GM12872 (cell line): Measurements from ENCODE around the gene RNF144B.

ENCODE experiments used
- TF ChIP-seq, protein P1 (sequence below): IDR thresholded peaks from 3 replicates; pipeline ENCODE4 v1.5.1; 2011; ENCODE audit warnings: low read depth, mild to moderate bottlenecking, low read length, moderate library complexity; ENCODE audit not compliant: insufficient read depth

The RNF144B gene

DNA sequence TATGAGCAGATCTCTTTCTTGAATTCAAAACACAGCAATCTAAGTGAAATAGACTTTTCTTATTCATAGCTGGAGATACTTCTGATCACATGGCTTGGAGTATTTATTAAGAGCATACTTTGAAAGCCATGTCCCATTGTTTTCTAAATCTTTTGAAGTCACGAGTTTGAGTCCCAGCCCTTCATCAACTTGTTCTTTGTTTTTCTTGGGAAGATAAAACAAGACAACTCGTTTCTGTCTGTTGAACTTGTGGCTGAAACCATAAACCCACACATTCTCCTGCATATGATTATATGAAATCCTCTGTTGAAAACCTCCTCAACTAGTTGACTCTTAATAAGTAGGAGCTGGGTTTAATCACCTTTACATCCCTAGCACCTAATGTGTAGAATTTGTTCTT, 3.3 kb downstream of the RNF144B start:
- TF ChIP-seq, protein P1, sequence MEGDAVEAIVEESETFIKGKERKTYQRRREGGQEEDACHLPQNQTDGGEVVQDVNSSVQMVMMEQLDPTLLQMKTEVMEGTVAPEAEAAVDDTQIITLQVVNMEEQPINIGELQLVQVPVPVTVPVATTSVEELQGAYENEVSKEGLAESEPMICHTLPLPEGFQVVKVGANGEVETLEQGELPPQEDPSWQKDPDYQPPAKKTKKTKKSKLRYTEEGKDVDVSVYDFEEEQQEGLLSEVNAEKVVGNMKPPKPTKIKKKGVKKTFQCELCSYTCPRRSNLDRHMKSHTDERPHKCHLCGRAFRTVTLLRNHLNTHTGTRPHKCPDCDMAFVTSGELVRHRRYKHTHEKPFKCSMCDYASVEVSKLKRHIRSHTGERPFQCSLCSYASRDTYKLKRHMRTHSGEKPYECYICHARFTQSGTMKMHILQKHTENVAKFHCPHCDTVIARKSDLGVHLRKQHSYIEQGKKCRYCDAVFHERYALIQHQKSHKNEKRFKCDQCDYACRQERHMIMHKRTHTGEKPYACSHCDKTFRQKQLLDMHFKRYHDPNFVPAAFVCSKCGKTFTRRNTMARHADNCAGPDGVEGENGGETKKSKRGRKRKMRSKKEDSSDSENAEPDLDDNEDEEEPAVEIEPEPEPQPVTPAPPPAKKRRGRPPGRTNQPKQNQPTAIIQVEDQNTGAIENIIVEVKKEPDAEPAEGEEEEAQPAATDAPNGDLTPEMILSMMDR, result no peak

DNA sequence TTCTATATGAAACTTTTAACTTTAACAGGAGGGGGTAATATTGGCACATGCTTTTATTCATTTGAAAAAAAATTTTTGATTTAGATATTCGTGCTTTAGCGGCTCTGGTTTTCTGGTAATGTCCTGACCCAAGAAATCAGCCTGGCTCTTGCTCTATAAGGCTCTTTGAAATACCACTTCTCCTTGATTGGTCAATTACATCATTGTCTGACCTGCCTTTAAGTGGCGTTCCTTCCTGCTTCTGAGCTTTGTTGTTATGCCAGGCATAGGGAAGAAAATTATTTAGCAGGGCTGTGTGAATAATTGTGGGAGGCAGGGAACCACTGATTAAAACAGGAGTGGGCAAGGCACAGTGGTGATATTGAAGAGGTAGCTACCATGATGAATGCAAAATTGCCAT, 3.9 kb downstream of the RNF144B start:
- TF ChIP-seq, protein P1, result no peak

DNA sequence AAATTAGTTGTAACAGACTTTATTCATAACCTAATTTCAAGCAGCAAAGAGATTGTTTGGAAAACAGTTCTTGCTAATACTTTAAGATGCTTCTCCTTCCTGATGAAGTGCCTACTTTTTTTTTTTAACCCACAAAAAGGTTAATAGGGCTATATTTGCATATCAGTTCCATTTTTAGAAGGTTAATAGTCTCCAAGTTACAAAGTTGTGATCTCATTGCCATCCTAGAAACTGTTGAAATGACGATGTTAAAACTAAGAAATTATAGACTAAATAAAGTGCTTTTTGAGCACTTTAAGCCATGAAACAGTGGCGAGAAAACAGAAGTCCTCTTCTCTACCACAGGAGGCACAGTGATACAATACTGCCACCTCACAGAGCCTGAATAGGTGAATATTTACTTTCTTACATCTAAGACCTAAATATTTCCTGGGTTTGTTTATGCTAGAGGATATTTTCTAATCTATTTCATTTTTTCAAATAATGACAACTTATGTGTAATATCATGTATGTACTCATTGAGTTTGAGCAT, 5.3 kb downstream of the RNF144B start:
- TF ChIP-seq, protein P1, result 0 out of 3 replicates have a peak, but pooled peaks have one; percentile 5

DNA sequence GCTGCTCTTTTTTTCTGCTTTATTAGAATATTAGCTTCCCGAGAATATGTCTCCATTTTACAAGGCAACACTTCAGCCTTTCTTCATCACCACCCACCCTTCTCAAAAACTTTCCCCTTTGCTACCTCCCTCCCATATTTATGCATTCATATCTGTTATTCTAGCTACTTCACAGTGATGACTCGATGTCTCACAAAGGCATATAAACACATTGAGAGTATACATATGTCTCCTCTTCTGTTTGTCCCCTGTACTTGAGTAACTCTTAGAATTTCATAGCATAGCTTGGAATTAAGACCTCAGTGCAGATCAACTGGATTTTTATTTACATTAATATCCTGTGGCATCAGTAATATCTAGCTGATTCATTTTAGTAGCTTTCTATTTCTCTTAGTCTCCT, 6.5 kb downstream of the RNF144B start:
- TF ChIP-seq, protein P1, result no peak

DNA sequence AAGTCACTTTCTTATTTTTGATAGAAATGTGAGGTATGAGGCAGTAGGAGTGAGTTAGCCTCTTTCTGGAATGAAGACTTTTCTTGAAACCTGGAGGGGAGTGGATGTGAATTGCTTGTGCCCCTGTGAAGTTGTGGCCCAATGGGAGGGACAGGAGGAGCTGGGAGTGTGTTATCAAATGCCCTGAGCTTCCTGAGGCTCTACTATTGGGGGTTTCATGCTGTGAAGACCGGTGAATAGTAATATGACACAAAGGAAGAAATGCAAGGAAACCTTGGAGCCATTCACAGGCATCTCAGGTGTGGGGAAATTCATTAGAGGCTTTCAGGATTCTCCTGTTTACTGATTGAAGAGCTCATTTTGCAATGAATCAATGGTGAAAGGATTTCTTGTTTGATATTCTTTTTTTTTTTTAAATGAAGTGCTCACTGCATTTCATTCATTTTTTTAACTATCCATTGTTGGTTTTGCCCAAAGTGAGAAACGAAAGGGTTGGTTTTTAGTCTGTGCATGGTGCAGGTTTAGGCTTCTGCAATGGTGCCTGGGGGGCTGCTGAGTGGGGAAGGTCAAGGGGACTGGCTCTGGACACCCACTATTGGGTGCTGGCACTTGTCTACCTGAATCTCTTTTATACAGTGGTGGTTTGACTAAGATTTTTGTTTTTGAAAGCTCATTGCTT, 8.2 kb downstream of the RNF144B start:
- TF ChIP-seq, protein P1, result no peak

DNA sequence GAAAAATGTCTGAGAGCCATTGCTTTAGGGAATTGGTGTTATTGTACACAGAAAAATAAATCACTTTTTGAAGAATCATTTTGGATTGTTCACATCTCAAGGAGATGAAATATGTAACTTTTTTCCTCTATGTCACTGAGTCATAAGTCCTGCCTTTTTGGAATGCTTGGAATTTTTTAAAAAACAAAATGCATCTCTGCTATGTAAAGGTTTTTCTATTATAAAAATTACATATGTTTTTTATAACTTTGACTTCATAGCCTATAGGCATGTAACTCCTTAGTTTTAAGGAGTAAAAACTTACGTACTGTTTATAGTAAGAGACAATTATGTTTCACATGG, 8.7 kb downstream of the RNF144B start:
- TF ChIP-seq, protein P1, result no peak

DNA sequence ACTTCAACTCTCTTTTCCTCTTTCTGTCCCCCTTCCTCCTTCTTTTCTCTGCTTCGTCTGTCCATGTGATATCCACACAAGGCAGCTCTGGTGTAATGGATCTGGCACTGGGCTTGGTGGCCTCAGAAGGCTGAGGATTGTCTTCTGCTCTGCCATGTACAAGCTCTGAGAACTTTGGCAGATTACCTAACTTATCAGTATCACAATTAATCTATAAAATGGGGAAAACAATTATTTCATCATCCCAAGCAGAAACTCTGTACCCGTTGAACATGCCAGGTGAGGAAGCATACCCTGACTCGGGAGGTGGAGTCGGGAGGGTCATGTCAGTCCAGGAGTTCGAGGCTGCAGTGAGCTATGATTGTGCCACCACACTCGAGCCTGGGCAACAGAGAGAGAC, 10.6 kb downstream of the RNF144B start:
- TF ChIP-seq, protein P1, result no peak
